Measurements from ENCODE around the gene GRK4.

GRCh38 chr4:3013839-3014350 is 50.5 kb downstream of the GRK4 start:
- TF ChIP-seq CTCF (IDR thresholded peaks at IDR 0.05) = no peak
- TF ChIP-seq POLR2A (IDR thresholded peaks at IDR 0.05) = no peak
